Hepatocyte (in vitro differentiated cells): ENCODE results near the gene RASSF4.

ENCODE experiments used
- CTCF ChIP-seq: fragments of 200-600 bp; sonication (generic); IDR thresholded peaks from 2 replicates; pipeline ENCODE4 v1.5.1; 2016; ENCODE audit warnings: antibody characterized with exemption, mild to moderate bottlenecking; ENCODE audit not compliant: poor library complexity
- EZH2phosphoT487 ChIP-seq: fragments of 200-600 bp; sonication (generic); IDR thresholded peaks from one replicate; pipeline ENCODE4 v1.6.1; 2018; ENCODE audit warnings: antibody characterized with exemption, mild to moderate bottlenecking, low read depth, moderate library complexity; ENCODE audit not compliant: unreplicated experiment, severe bottlenecking

- TF ChIP-seq CTCF (no peak), EZH2phosphoT487 (no peak)
Measured at GRCh38 chr10:44958898-44959246, 730 bp upstream of the RASSF4 start.
